Pancreas (tissue), 10 donors: ENCODE measurements around the gene KIDINS220. TPM values are rescaled to one million over a fixed set of nuclear protein-coding genes. Genes with fewer than 3 reads are reported as not detected.
A peak's percentile ranks its signal among the peaks of the same experiment; 100 is the strongest.

Experiments used
- ATAC-seq, 4 donors: fragments of 200-7000 bp; cut with Tn5 transposase; one replicate each; pipeline versions ENCODE4 v1.8.0 to v1.9.1; 2020; ENCODE audit warnings: mild to moderate bottlenecking in 4 of 4, moderate library complexity in 4 of 4
- DNase-seq, 6 donors: peaks; one replicate each; pipeline ENCODE4 v3.0.0-alpha.2; 2020
- FAIRE-seq: peaks from 2 replicates; lab custom pipeline; 2012; peaks lifted over from hg19 to GRCh38; lab: Jason Lieb, UNC
- H3K27ac ChIP-seq, 4 donors: fragments of 200-600 bp; sonication (generic); 1 replicate in 3 of 4; 2 replicates in 1 of 4; pipeline versions ENCODE4 v1.5.0 to v1.8.0; 2020
- H3K27me3 ChIP-seq, 4 donors: fragments of 200-600 bp; one replicate each; pipeline ENCODE4 v1.8.0; 2021
- H3K36me3 ChIP-seq, 3 donors: fragments of 200-600 bp; sonication (generic) in 1 of 3; one replicate each; pipeline versions ENCODE4 v1.5.0 to v1.8.0; 2020 to 2021
- H3K4me1 ChIP-seq, 3 donors: fragments of 200-600 bp; one replicate each; pipeline ENCODE4 v1.8.0; 2021
- H3K4me3 ChIP-seq, 4 donors: fragments of 200-600 bp; sonication (generic) in 2 of 4; one replicate each; pipeline versions ENCODE4 v1.5.0 to v1.8.0; 2020 to 2021
- H3K9me3 ChIP-seq, 4 donors: fragments of 200-600 bp; one replicate each; pipeline ENCODE4 v1.8.0; 2021
- WGBS, 2 donors: extraction: QIAGEN DNeasy Blood & Tissue Kit; methylation state at CpG; one replicate each; pipeline ENCODE4 v1.1.7; 2013; 5-methylcytosine and 5-hydroxymethylcytosine counted together
- intact Hi-C, 3 donors: fragments of 100-400 bp; cut with DNase I; formaldehyde crosslinking; loops; one replicate each; pipeline versions ENCODE4 v1.11.1 to v1.14.2; 2022
- polyA plus RNA-seq, 2 donors: library from polyadenylated mRNA; stranded (reverse); fragments of 200-250 nt; gene quantifications; one replicate each; pipeline ENCODE4 v1.2.3, GENCODE V29; 2013
- total RNA-seq, 6 donors: library from RNA; stranded (reverse); fragmentation: NEBNext Ultra II Directional in 4 of 6; extraction: Animal tissue kit (Norgen Biotek cat#: 25700) in 4 of 6; gene quantifications; one replicate each; pipeline versions ENCODE4 v1.2.1 to v1.2.4, GENCODE V29; 2021 to 2023
- TF ChIP-seq, protein P1 (sequence below), 4 donors: fragments of 200-600 bp; sonication (generic) in 3 of 4; IDR thresholded peaks; one replicate each; pipeline versions ENCODE4 v1.5.0 to v1.8.0; 2021; ENCODE audit warnings: antibody characterized with exemption in 4 of 4
- donor health status: healthy with polysubstance abuse.
- donor health status: DM: no; HTN: no; CAD: no; lungs with moderate emphysema.
- donor health status: DM: no; HTN: no; CAD: no.
- donor health status: control.
- donor health status: control.
- donor health status: Bipolar disorder and iron deficiency.
- donor health status: DM: yes; HTN: yes; CAD: no.
- donor health status: DM: no; HTN: no; CAD: no.
- donor health status: DM: no; HTN: no; CAD: no.
- donor health status: DM: yes; HTN: yes; CAD: no.

Gene KIDINS220
- total and polyA plus RNA-seq, 8 donors = 8.5 to 34.3 (median 18.2) TPM

DNA sequence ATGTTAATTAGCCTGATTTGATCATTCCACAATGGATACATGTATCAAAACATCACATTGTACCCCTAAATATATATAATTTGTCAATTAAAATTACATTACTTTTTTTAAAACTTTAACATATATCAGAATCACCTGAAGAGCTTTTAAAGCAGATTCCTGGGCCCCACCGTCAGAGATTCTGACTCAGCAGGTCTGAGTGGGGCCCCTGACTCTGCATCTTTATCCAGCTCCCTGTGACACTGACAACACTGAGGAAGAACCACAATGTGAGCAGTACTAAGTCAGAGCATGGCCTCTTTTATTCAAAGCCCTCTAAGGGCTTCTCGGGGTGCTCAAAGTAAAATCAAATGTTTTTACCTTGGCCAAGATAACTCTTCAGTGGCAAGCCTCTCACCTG lies 9.7 kb downstream of the KIDINS220 start:
- TF ChIP-seq, protein P1, sequence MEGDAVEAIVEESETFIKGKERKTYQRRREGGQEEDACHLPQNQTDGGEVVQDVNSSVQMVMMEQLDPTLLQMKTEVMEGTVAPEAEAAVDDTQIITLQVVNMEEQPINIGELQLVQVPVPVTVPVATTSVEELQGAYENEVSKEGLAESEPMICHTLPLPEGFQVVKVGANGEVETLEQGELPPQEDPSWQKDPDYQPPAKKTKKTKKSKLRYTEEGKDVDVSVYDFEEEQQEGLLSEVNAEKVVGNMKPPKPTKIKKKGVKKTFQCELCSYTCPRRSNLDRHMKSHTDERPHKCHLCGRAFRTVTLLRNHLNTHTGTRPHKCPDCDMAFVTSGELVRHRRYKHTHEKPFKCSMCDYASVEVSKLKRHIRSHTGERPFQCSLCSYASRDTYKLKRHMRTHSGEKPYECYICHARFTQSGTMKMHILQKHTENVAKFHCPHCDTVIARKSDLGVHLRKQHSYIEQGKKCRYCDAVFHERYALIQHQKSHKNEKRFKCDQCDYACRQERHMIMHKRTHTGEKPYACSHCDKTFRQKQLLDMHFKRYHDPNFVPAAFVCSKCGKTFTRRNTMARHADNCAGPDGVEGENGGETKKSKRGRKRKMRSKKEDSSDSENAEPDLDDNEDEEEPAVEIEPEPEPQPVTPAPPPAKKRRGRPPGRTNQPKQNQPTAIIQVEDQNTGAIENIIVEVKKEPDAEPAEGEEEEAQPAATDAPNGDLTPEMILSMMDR (IDR thresholded peaks at IDR 0.05) = no peak
- no peaks in the 10 kb centered on the region for H3K9me3 ChIP-seq
- H3K27ac ChIP-seq = no peak overlapping the region
- WGBS, 2 donors = 83 to 91% methylated on average over 2 of the region's 2 CpGs
- H3K36me3 ChIP-seq = no peaks in the 10 kb centered on the region
- H3K27me3 ChIP-seq = no peaks in the 10 kb centered on the region
- DNase-seq (no peak), ATAC-seq (no peak), FAIRE-seq (no peak)
- H3K4me3 ChIP-seq = no peak overlapping the region
- intact Hi-C loops = no loop called here
- H3K4me1 ChIP-seq = peaks cover 0 to under 1% (median 0%) of the 10 kb centered on the region in 3 donors

DNA sequence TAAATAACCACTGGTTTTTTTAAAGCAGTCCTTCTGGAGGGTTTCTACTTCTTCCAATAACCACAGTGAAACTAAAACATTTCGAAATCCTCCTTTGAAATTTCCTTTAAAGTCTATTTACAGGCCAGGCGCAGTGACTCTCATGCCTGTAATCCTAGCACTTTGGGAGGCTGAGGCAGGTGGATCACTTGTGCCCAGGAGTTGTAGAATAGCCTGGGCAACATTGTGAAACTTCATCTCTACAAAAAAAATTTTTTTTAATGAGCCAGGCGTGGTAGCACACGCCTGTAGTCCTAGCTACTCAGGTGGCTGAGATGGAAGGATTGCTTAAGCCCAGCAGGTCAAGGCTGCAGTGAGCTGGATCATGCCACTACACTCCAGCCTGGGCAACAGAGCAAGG lies 15.2 kb downstream of the KIDINS220 start:
- intact Hi-C loops = no loop called here
- H3K9me3 ChIP-seq = no peaks in the 10 kb centered on the region
- peaks cover 0 to 18% (median 13%) of the 10 kb centered on the region in 3 donors for H3K4me1 ChIP-seq
- FAIRE-seq (no peak), ATAC-seq (peak in 2 of 4 donors; percentile 24 to 54), DNase-seq (no peak)
- TF ChIP-seq, protein P1 (IDR thresholded peaks at IDR 0.05) = no peak
- WGBS, 2 donors = 86 to 87% methylated on average over 4 of the region's 4 CpGs
- H3K27me3 ChIP-seq = no peaks in the 10 kb centered on the region
- no peak overlapping the region for H3K27ac ChIP-seq
- no peaks in the 10 kb centered on the region for H3K36me3 ChIP-seq
- H3K4me3 ChIP-seq = no peak overlapping the region

DNA sequence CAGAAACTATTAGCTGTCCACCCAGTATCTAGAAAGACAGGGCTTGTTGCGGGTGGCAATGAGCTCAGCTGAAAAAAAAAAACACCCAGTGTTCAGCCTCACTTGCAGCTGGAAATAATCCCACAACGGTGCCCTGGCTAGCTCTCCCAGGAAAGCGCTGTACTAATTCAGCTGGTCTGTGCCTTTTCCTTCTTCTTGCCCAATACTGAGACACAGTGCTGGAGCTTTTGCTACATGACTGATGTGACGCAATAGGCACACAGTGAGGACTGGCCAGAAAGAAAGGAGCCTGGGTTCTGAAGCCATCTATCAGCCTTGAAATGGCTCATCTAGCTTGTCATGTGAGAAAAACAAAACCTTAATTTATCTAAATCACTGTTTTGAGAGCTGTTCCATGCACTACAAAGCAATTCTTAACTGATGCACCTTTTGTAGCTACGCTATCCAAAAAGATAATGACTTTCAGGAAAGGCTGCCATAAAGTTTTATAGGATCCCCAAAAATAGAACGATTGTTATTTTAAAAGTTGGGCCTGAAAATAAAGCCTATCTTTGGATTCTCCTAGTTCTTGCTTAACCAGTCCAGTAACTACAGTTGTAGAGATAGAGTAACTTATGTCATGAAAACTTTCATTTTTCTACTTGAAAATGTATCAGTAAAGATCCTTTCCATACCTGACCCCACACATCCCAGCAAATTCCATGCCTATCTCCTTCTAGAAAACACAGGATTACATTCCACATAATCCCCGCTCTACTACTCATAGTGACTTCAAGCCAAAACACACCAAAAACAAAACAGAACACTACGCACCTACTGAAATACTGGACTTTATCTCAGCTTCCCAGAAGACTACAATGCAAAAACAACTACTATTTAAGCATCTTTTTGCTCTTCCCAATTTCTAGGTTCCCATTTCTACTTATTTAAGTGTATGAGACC lies 15.9 kb downstream of the KIDINS220 start:
- Histone ChIP-seq H3K27ac (peak overlapping the region in 1 of 4 donors; percentile 43), H3K36me3 (no peaks in the 10 kb centered on the region), H3K9me3 (no peaks in the 10 kb centered on the region), H3K4me1 (peaks cover 0 to 18% (median 13%) of the 10 kb centered on the region in 3 donors), H3K27me3 (no peaks in the 10 kb centered on the region), H3K4me3 (no peak overlapping the region)
- no peak for FAIRE-seq
- intact Hi-C loops = no loop called here
- DNase-seq = peak in 4 of 6 donors; percentile 61 to 81 (median 72)
- peak; percentile 96 to 99 (median 98) for ATAC-seq
- TF ChIP-seq, protein P1 (IDR thresholded peaks at IDR 0.05) = no peak
- 45 to 46% methylated on average over 8 of the region's 8 CpGs for WGBS, 2 donors

DNA sequence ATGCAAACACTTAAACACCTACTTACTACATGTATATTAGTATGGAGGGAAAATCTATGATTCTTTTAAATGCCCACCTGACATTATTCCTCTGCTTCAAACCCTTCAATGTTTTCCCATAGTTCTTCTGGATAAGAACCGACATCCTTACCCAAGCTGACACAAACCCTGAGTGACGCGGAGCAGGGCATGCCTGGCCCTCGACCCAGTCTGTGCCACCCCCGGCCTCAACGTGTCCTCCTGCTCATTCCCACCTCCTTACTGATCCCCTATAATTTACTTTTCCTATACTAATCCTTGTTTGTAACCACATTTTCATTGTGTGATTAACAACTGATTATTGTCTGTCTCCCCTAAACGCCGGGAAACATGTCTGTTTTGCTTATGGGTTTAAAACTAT lies 17.5 kb downstream of the KIDINS220 start:
- Histone ChIP-seq H3K36me3 (no peaks in the 10 kb centered on the region), H3K4me1 (peaks cover 0 to 18% (median 13%) of the 10 kb centered on the region in 3 donors), H3K27me3 (no peaks in the 10 kb centered on the region), H3K9me3 (no peaks in the 10 kb centered on the region), H3K4me3 (no peak overlapping the region), H3K27ac (no peak overlapping the region)
- WGBS, 2 donors = 93 to 95% methylated on average over 8 of the region's 8 CpGs
- no peak for FAIRE-seq
- TF ChIP-seq, protein P1 (IDR thresholded peaks at IDR 0.05) = no peak
- intact Hi-C loops = no loop called here
- no peak for ATAC-seq
- DNase-seq = no peak

DNA sequence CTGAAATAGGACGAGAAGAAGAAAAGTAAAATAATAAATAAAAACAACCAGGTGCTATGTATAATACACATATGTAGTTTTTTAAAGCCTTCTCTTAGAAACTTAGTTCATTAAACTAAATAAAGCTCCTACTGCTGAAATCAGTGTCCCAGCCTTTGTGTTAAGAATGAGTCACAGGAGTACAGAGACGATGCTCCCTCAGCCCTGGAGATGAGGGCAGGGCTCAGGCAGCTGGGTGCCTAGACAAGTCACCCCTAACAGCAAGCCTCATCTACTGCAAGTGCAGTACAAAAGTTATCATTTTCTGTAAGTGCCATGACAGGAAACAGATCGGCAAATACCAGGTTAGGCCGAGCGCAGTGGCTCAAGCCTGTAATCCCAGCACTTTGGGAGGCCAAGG lies 18.2 kb downstream of the KIDINS220 start:
- WGBS, 2 donors = 93 to 95% methylated on average over 5 of the region's 5 CpGs
- Histone ChIP-seq H3K36me3 (peaks cover 0 to 5% (median 0%) of the 10 kb centered on the region in 3 donors), H3K4me3 (no peak overlapping the region), H3K9me3 (no peaks in the 10 kb centered on the region), H3K27me3 (no peaks in the 10 kb centered on the region), H3K4me1 (peaks cover 0 to 18% (median 13%) of the 10 kb centered on the region in 3 donors), H3K27ac (no peak overlapping the region)
- TF ChIP-seq, protein P1 (IDR thresholded peaks at IDR 0.05) = no peak
- ATAC-seq (no peak), FAIRE-seq (no peak), DNase-seq (no peak)
- intact Hi-C loops = no loop called here
